ENCODE measurements around the gene ATP8A1. TPM values are rescaled to one million over a fixed set of nuclear protein-coding genes. Genes with fewer than 3 reads are reported as not detected.
"Not testable (repeated sequence)": the region's sequence is repeated elsewhere in the genome, so short reads cannot be mapped to it uniquely, and the experiment has no call there.

Gene ATP8A1
- total and polyA plus RNA-seq, 4 donors = 0.38 to 13.2 (median 6.7) TPM

DNA sequence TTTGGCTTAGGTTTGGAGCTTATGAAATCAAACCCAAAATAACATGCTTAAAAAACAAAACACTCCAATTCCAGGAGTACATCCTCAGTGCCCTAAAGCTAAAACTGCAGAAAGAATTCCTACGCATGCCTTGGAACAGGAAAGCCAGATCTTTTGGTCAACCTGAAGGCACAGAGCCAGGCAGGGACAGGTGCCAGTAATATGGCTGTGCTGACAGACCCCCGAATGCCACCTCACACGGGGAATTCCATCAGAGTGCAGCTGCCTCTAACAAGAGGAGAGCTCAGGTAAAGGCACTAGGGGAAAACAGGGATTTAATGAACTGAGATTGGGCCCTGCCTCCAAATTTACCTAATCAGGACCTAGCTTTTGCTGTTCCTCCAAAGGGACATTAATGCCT lies 182.5 kb downstream of the ATP8A1 start:
- H3K4me3 ChIP-seq (ENCODE audit: low read length in 2 of 2) = no peak overlapping the region
- DNase-seq (no peak), ATAC-seq (ENCODE audit: low FRiP score) (no peak)
- intact Hi-C loops (cut with DNase I) = no loop called here
- peaks cover 0 to 2% of the 10 kb centered on the region in 2 donors for H3K36me3 ChIP-seq (ENCODE audit: control insufficient read depth in 1 of 2, insufficient read depth in 2 of 2, low read length in 1 of 2)
- no peaks in the 10 kb centered on the region for H3K9me3 ChIP-seq (ENCODE audit: control insufficient read depth, low read length)
- no peaks in the 10 kb centered on the region for H3K27me3 ChIP-seq (ENCODE audit: control insufficient read depth in 1 of 2, insufficient read depth in 2 of 2, low read length in 1 of 2)
- H3K27ac ChIP-seq (ENCODE audit: low read depth in 1 of 2, low read length in 2 of 2) = no peak overlapping the region
- 21 to 44% methylated on average over 3 of the region's 3 CpGs for WGBS, 2 donors
- peaks cover 0 to 3% of the 10 kb centered on the region in 2 donors for H3K4me1 ChIP-seq (ENCODE audit: control insufficient read depth in 1 of 2, insufficient read depth in 2 of 2, low read length in 2 of 2)

DNA sequence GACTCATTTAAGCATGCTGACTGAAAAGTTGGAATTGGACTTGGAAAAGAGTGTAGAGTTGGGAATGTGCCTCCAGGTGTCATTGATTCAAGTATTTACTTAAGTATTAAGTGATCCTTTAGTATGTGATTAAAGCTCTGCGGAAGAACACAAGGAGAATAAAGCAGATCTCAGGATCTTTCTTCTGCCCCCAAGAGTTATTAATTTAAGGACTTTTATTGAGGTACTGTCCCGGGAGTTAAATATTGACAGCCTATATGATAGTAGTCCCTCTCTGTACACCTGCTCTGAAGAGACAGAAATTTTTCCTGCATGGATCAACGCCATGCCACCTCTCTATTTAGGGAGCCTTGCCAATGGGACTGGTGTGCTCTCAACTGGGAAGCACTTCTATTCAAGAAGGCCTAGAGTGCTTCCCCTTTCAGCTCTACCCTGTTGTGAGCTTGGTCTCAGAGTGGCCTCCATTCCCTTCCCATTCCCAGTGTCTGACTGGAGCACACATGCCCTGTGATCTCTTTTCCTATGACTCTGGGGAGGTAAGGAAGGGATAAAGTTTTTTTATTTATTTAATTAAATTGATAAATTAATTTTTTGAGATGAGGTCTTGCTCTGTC lies 183.7 kb downstream of the ATP8A1 start:
- Histone ChIP-seq H3K9me3 (ENCODE audit: control insufficient read depth, low read length) (no peaks in the 10 kb centered on the region), H3K27me3 (ENCODE audit: control insufficient read depth in 1 of 2, insufficient read depth in 2 of 2, low read length in 1 of 2) (no peaks in the 10 kb centered on the region), H3K4me1 (ENCODE audit: control insufficient read depth in 1 of 2, insufficient read depth in 2 of 2, low read length in 2 of 2) (peaks cover 0 to 3% of the 10 kb centered on the region in 2 donors), H3K36me3 (ENCODE audit: control insufficient read depth in 1 of 2, insufficient read depth in 2 of 2, low read length in 1 of 2) (no peaks in the 10 kb centered on the region), H3K4me3 (ENCODE audit: low read length in 2 of 2) (no peak overlapping the region), H3K27ac (ENCODE audit: low read depth in 1 of 2, low read length in 2 of 2) (no peak overlapping the region)
- ATAC-seq (ENCODE audit: low FRiP score) (no peak), DNase-seq (no peak)
- WGBS, 2 donors = 97 to 98% methylated on average over 3 of the region's 3 CpGs
- intact Hi-C loops (cut with DNase I) = no loop called here

DNA sequence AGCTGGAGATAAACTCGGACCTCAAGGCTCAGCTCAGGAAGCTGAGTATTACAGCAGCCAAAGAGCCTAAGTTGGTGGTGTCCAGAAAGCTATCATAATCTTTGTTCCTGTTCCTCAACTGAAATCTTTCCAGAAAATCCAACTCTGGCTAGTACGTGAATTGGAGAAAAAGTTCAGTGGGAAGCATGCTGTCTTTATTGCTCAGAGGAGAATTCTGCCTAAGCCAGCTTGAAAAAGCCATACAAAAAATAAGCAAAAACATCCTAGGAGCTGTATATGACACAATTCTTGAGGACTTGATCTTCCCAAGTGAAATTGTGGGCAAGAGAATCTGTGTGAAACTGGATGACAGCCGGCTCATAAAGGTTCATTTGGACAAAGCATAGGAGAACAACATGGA lies 185.0 kb downstream of the ATP8A1 start:
- WGBS, 2 donors = 78 to 87% methylated on average over 3 of the region's 3 CpGs
- no peak for DNase-seq
- Histone ChIP-seq H3K27ac (ENCODE audit: low read depth in 1 of 2, low read length in 2 of 2) (no peak overlapping the region), H3K9me3 (ENCODE audit: control insufficient read depth, low read length) (no peaks in the 10 kb centered on the region), H3K4me1 (ENCODE audit: control insufficient read depth in 1 of 2, insufficient read depth in 2 of 2, low read length in 2 of 2) (peaks cover 0 to 3% of the 10 kb centered on the region in 2 donors), H3K27me3 (ENCODE audit: control insufficient read depth in 1 of 2, insufficient read depth in 2 of 2, low read length in 1 of 2) (no peaks in the 10 kb centered on the region), H3K36me3 (ENCODE audit: control insufficient read depth in 1 of 2, insufficient read depth in 2 of 2, low read length in 1 of 2) (no peaks in the 10 kb centered on the region), H3K4me3 (ENCODE audit: low read length in 2 of 2) (no peak overlapping the region)
- ATAC-seq (ENCODE audit: low FRiP score) = no peak
- intact Hi-C loops (cut with DNase I) = no loop called here

DNA sequence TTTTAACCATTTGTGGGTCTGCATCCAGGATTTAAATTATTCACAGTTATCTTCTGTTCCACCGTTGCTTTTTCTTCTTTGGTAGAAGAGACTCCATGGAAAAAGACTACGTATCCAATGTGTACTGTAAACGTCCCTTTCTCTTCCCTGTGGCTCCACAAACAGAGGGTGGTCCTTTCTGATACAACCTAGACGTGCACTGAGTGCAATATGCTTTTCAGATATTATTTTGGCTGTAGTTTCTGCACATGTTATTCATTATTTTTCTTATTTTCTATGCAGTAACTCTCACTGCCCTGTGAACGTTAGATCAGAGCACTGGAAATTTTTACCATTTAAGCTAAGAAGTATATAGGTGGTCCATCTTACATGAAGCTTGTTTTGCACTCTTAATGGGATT lies 186.9 kb downstream of the ATP8A1 start:
- DNase-seq (no peak), ATAC-seq (ENCODE audit: low FRiP score) (no peak)
- 55 to 72% methylated on average over 5 of the region's 5 CpGs for WGBS, 2 donors
- Histone ChIP-seq H3K4me3 (ENCODE audit: low read length in 2 of 2) (no peak overlapping the region), H3K27ac (ENCODE audit: low read depth in 1 of 2, low read length in 2 of 2) (no peak overlapping the region), H3K27me3 (ENCODE audit: control insufficient read depth in 1 of 2, insufficient read depth in 2 of 2, low read length in 1 of 2) (no peaks in the 10 kb centered on the region), H3K9me3 (ENCODE audit: control insufficient read depth, low read length) (no peaks in the 10 kb centered on the region), H3K4me1 (ENCODE audit: control insufficient read depth in 1 of 2, insufficient read depth in 2 of 2, low read length in 2 of 2) (peaks cover 0 to 3% of the 10 kb centered on the region in 2 donors), H3K36me3 (ENCODE audit: control insufficient read depth in 1 of 2, insufficient read depth in 2 of 2, low read length in 1 of 2) (no peaks in the 10 kb centered on the region)
- intact Hi-C loops (cut with DNase I) = no loop called here

DNA sequence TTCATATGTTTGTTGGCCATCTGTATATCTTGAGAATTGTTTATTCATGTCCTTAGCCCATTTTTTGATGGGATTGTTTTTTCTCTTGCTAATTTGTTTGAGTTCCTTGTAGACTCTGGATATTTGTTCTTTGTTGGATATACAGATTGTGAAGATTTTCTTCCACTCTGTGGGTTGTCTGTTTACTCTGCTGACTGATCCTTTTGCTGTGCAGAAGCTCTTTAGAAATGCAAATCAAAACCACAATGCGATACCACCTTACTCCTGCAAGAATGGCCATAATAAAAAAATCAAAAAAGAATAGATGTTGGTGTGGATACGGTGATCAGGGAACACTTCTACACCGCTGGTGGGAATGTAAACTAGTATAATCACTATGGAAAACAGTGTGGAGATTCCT lies 189.1 kb downstream of the ATP8A1 start:
- DNase-seq; H3K4me1 ChIP-seq (ENCODE audit: control insufficient read depth in 1 of 2, insufficient read depth in 2 of 2, low read length in 2 of 2); H3K4me3 ChIP-seq (ENCODE audit: low read length in 2 of 2); intact Hi-C loops (cut with DNase I); ATAC-seq (ENCODE audit: low FRiP score); H3K27me3 ChIP-seq (ENCODE audit: control insufficient read depth in 1 of 2, insufficient read depth in 2 of 2, low read length in 1 of 2); H3K36me3 ChIP-seq (ENCODE audit: control insufficient read depth in 1 of 2, insufficient read depth in 2 of 2, low read length in 1 of 2); H3K27ac ChIP-seq (ENCODE audit: low read depth in 1 of 2, low read length in 2 of 2); H3K9me3 ChIP-seq (ENCODE audit: control insufficient read depth, low read length): not testable (repeated sequence)
- 75 to 81% methylated on average over 3 of the region's 3 CpGs for WGBS, 2 donors

- Histone ChIP-seq H3K4me1 (ENCODE audit: control insufficient read depth in 1 of 2, insufficient read depth in 2 of 2, low read length in 2 of 2) (no peaks in the 10 kb centered on the region), H3K36me3 (ENCODE audit: control insufficient read depth in 1 of 2, insufficient read depth in 2 of 2, low read length in 1 of 2) (no peaks in the 10 kb centered on the region), H3K27me3 (ENCODE audit: control insufficient read depth in 1 of 2, insufficient read depth in 2 of 2, low read length in 1 of 2) (no peaks in the 10 kb centered on the region), H3K4me3 (ENCODE audit: low read length in 2 of 2) (no peak overlapping the region), H3K9me3 (ENCODE audit: control insufficient read depth, low read length) (no peaks in the 10 kb centered on the region), H3K27ac (ENCODE audit: low read depth in 1 of 2, low read length in 2 of 2) (no peak overlapping the region)
- intact Hi-C loops (cut with DNase I) = no loop called here
- WGBS, 2 donors = 63 to 67% methylated on average over 2 of the region's 2 CpGs
- ATAC-seq (ENCODE audit: low FRiP score) (no peak), DNase-seq (no peak)
Measured at GRCh38 chr4:42466273-42466844, 190.5 kb downstream of the ATP8A1 start.

- Histone ChIP-seq H3K27ac (ENCODE audit: low read depth in 1 of 2, low read length in 2 of 2) (no peak overlapping the region), H3K4me1 (ENCODE audit: control insufficient read depth in 1 of 2, insufficient read depth in 2 of 2, low read length in 2 of 2) (no peaks in the 10 kb centered on the region), H3K27me3 (ENCODE audit: control insufficient read depth in 1 of 2, insufficient read depth in 2 of 2, low read length in 1 of 2) (no peaks in the 10 kb centered on the region), H3K4me3 (ENCODE audit: low read length in 2 of 2) (no peak overlapping the region), H3K9me3 (ENCODE audit: control insufficient read depth, low read length) (no peaks in the 10 kb centered on the region), H3K36me3 (ENCODE audit: control insufficient read depth in 1 of 2, insufficient read depth in 2 of 2, low read length in 1 of 2) (no peaks in the 10 kb centered on the region)
- intact Hi-C loops (cut with DNase I) = no loop called here
- ATAC-seq (ENCODE audit: low FRiP score) (no peak), DNase-seq (no peak)
- whole genome bisulfite sequencing, 2 donors = 71 to 77% methylated on average over 8 of the region's 8 CpGs
Measured at GRCh38 chr4:42464550-42465094, 192.3 kb downstream of the ATP8A1 start.

GRCh38 chr4:42461216-42461615 lies 195.7 kb downstream of the ATP8A1 start:
- H3K4me3 ChIP-seq (ENCODE audit: low read length in 2 of 2); H3K9me3 ChIP-seq (ENCODE audit: control insufficient read depth, low read length); H3K36me3 ChIP-seq (ENCODE audit: control insufficient read depth in 1 of 2, insufficient read depth in 2 of 2, low read length in 1 of 2); H3K27me3 ChIP-seq (ENCODE audit: control insufficient read depth in 1 of 2, insufficient read depth in 2 of 2, low read length in 1 of 2); H3K27ac ChIP-seq (ENCODE audit: low read depth in 1 of 2, low read length in 2 of 2); H3K4me1 ChIP-seq (ENCODE audit: control insufficient read depth in 1 of 2, insufficient read depth in 2 of 2, low read length in 2 of 2); intact Hi-C loops (cut with DNase I); ATAC-seq (ENCODE audit: low FRiP score); DNase-seq: not testable (repeated sequence)
- 25 to 29% methylated on average over 1 of the region's 1 CpG for WGBS, 2 donors

DNA sequence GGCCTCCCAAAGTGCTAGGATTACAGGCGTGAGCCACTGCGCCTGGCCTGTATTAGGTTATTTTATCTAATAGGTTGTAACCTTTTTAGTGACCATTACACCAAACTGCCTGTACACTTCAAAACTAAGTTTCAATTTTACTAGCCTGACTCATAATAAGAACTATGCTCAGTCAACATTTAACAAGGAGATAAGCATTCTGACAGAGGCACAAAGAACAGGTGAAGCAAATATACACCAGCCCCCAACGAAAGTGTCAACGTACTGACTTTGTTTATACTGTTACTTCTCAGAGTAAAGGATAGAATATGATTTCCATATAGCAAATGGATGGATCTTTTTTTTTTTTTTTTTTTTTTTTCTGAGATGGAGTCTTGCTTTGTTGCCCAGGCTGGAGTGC lies 196.9 kb downstream of the ATP8A1 start:
- intact Hi-C loops (cut with DNase I) = no loop called here
- 70 to 83% methylated on average over 4 of the region's 4 CpGs for WGBS, 2 donors
- Histone ChIP-seq H3K36me3 (ENCODE audit: control insufficient read depth in 1 of 2, insufficient read depth in 2 of 2, low read length in 1 of 2) (no peaks in the 10 kb centered on the region), H3K4me3 (ENCODE audit: low read length in 2 of 2) (no peak overlapping the region), H3K9me3 (ENCODE audit: control insufficient read depth, low read length) (no peaks in the 10 kb centered on the region), H3K4me1 (ENCODE audit: control insufficient read depth in 1 of 2, insufficient read depth in 2 of 2, low read length in 2 of 2) (no peaks in the 10 kb centered on the region), H3K27me3 (ENCODE audit: control insufficient read depth in 1 of 2, insufficient read depth in 2 of 2, low read length in 1 of 2) (no peaks in the 10 kb centered on the region), H3K27ac (ENCODE audit: low read depth in 1 of 2, low read length in 2 of 2) (no peak overlapping the region)
- ATAC-seq (ENCODE audit: low FRiP score) = no peak
- no peak for DNase-seq
